Coronary artery (tissue), 2 donors: ENCODE results near the gene ZNFX1.

Source experiments
- DNase-seq: peaks from one replicate; pipeline ENCODE4 v3.0.0-alpha.2; 2017; ENCODE audit warnings: low spot score
- H3K27ac ChIP-seq, 2 donors: fragments of 200-600 bp; sonication (generic); one replicate each; pipeline ENCODE4 v1.5.1; 2016 to 2019
- H3K4me3 ChIP-seq: fragments of 200-600 bp; sonication (generic); 2 replicates; pipeline ENCODE4 v1.5.1; 2016; ENCODE audit warnings: mild to moderate bottlenecking, moderate library complexity
- TF ChIP-seq, protein P1 (sequence below): fragments of 200-600 bp; sonication (generic); IDR thresholded peaks from one replicate; pipeline ENCODE4 v1.5.1; 2019; ENCODE audit warnings: antibody characterized with exemption

ZNFX1 gene

DNA sequence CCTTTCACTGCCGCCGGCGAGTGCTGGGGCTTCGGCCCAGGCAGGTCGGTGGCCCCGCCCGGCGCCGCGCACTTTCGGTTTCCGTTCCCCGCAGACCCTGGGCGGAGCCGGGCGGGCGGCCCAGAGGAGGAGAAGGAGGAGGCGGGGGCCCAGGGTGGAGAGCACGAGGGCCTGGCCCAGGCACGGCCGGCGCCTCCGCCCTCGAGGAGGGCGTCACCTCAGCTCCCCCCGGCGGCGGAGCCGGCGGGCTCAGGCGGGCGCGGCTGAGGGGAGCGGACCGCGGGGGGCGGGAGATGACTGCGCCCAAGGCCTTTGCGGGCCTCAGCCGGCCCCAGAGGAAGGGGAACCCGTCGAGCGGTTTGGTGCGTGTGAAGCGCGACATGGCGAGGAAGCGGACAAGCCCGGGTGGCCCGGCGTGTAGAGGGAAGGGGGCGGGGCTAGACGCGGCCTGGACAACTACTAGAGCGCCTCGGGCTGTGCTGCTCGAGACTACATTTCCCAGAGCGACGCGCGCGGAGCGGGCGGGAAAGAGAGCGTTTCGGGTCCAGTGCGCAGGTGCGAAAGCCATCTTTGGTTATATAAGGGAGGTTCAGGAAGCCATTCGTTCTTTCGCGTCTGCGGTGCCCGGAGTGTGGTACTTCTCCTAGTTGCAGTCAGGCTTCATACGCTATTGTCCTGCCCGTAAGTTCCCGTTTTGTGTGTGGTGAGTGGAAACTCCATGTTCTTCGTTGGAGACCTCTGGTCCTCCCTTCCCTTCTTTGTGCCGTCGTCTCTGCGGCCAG lies at the start of gene ZNFX1:
Gene ZNFX1 (minus strand): TSS at position 22 of the 782 bp plus-strand sequence. CDS start 2,218 bp downstream, outside the sequence.
- Histone ChIP-seq H3K4me3 (peak within 1 kb of the TSS; percentile 95), H3K27ac (peak within 1 kb of the TSS; percentile 96 to 99)
- peak; percentile 99 for DNase-seq
- TF ChIP-seq, protein P1, sequence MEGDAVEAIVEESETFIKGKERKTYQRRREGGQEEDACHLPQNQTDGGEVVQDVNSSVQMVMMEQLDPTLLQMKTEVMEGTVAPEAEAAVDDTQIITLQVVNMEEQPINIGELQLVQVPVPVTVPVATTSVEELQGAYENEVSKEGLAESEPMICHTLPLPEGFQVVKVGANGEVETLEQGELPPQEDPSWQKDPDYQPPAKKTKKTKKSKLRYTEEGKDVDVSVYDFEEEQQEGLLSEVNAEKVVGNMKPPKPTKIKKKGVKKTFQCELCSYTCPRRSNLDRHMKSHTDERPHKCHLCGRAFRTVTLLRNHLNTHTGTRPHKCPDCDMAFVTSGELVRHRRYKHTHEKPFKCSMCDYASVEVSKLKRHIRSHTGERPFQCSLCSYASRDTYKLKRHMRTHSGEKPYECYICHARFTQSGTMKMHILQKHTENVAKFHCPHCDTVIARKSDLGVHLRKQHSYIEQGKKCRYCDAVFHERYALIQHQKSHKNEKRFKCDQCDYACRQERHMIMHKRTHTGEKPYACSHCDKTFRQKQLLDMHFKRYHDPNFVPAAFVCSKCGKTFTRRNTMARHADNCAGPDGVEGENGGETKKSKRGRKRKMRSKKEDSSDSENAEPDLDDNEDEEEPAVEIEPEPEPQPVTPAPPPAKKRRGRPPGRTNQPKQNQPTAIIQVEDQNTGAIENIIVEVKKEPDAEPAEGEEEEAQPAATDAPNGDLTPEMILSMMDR = no peak

DNA sequence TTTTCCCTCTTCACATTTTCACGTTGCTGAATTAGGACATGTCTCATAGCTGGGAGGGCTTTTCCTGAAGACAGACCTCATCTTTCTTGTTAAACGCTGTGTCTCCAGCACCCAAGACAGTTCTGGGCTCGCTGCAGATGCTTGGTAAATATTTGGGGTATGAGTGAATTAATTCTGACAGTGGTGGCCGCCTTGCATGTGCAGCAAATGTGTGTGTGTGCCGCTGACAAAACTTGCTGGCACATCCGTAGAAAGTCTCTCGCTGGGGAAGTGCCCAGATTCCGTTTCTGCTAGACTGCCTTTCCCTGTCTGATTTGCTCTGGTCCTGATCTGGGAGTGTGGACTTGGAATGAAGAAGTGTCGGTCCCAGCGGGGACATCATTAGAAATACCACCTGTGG lies 48.2 kb upstream of the ZNFX1 start:
- Histone ChIP-seq H3K4me3 (no peak overlapping the region), H3K27ac (no peak overlapping the region)
- TF ChIP-seq, protein P1 = no peak
- DNase-seq = no peak

DNA sequence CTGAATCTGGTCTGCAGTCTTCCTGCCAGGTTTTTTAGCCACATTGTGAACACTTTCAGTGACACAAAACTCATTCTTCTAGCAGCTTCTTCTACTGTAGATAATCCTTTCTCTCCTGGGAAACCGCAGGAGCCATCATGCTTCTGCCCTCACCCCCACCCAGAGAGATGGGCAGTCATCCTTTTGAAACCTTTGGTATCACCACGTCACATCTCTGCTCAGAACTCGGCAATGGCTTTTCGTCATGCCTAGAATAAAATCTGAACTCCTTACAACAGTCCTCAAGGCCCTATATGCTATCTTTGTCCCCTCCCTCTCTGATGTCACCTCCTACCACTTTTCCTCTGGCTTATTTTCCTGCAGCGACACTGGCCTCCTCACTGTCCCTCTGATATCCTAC lies 46.4 kb upstream of the ZNFX1 start:
- TF ChIP-seq, protein P1 = no peak
- no peak for DNase-seq
- Histone ChIP-seq H3K4me3 (no peak overlapping the region), H3K27ac (no peak overlapping the region)

DNA sequence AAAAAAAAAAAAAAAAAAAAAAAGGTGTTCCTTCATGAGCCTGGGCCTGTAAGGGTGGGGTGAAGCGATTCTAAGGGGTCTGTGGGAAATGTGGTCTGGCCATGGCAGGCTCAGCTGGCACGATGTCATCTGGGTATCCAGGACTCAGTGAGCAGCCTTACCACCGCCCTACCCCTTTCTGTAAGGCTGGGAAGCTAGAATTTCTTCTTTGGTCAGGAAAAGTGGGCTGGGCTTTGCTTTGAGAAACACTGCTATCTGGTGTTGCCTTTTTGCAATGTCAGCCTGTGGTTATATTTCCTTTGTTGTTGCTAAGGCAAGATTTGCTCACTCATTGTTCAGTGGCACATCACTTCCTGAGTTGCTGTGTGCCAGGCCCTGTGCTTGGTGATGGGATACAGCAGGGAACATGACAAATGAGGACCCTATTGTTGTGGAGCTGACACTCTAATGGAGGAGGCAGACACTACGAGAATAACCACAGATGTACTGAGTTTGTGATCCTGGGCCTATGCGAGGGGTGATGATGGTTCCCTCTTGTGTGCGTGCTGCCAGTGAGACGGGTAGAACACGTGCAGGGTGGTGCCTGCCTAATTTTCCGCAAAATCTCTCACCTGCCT lies 45.9 kb upstream of the ZNFX1 start:
- DNase-seq = no peak
- H3K27ac ChIP-seq = no peak overlapping the region
- no peak overlapping the region for H3K4me3 ChIP-seq
- TF ChIP-seq, protein P1 = peak; percentile 15

DNA sequence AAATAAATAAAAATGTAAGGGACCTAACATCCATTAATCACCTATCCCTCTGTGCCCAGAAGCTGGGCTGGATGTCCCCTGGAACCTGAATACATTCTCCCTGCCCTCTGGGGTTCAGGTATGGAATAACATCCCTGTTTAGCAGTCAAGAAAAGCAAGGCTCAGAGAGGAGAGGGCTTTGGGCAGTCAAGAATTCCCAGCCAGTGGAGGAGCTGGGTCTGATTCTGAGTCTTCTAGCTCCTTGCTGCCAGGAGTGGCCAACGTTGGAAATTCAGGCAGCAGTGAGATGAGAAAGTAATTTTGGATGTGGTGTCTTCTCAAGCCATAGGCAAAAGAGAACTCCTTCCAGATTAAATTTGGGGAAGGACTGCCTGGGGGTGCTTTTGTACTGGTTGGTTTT lies 42.6 kb upstream of the ZNFX1 start:
- Histone ChIP-seq H3K4me3 (no peak overlapping the region), H3K27ac (no peak overlapping the region)
- no peak for DNase-seq
- TF ChIP-seq, protein P1 = peak; percentile 32

DNA sequence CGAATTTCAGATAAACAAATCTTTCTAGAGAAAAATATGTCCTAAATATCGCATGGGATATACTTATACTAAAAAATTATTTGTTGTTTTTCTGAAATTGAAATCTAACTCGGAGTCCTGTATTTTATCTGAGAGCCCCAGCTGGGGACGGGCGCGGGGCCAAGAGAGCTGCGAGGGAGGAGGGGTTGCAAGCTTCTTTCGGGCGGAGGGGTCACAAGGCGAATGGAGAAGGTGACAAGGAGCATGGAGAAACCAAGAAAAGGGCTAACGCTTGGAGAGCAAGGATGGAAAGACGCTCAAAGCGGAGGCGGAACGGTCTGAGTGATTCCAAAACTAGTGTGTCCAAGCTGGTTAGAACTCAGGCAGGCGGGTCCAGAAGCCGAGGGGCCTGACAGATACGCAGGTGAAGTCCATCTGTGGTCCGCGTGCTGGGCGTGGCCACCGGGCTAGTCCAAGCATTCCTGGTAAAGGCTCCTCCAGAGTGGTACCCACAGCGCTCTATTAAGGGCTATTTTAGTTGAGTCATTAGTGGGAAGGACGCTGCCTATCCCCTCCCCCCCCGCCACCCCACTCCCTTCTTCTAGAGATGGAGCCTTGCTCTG lies 41.5 kb upstream of the ZNFX1 start:
- Histone ChIP-seq H3K27ac (no peak overlapping the region), H3K4me3 (peak overlapping the region; percentile 69)
- DNase-seq = no peak
- TF ChIP-seq, protein P1 = no peak
